Heart right ventricle (tissue), 16 donors: Measurements from ENCODE around the gene CFAP68. TPM values are rescaled to one million over a fixed set of nuclear protein-coding genes. Genes with fewer than 3 reads are reported as not detected.

Source experiments
- ATAC-seq, 8 donors: fragments of 200-7000 bp; cut with Tn5 transposase; one replicate each; pipeline ENCODE4 v1.9.1; 2020; ENCODE audit warnings: mild to moderate bottlenecking in 8 of 8, moderate library complexity in 8 of 8, moderate number of reproducible peaks in 1 of 8
- DNase-seq, 2 donors: peaks; one replicate each; pipeline ENCODE4 v3.0.0-alpha.2; 2020
- H3K27ac ChIP-seq, 10 donors: fragments of 200-600 bp; sonication (generic) in 2 of 10; one replicate each; pipeline versions ENCODE4 v1.5.0 to v1.8.0; 2020 to 2022; ENCODE audit warnings: mild to moderate bottlenecking in 3 of 10
- H3K27me3 ChIP-seq, 7 donors: fragments of 200-600 bp; one replicate each; pipeline ENCODE4 v1.8.0; 2021 to 2022; ENCODE audit warnings: mild to moderate bottlenecking in 2 of 7
- H3K36me3 ChIP-seq, 9 donors: fragments of 200-600 bp; sonication (generic) in 1 of 9; one replicate each; pipeline versions ENCODE4 v1.5.0 to v1.8.0; 2020 to 2022; ENCODE audit warnings: mild to moderate bottlenecking in 2 of 9
- H3K4me1 ChIP-seq, 9 donors: fragments of 200-600 bp; sonication (generic) in 1 of 9; one replicate each; pipeline versions ENCODE4 v1.5.0 to v1.8.0; 2020 to 2022; ENCODE audit warnings: mild to moderate bottlenecking in 4 of 9
- H3K4me3 ChIP-seq, 10 donors: fragments of 200-600 bp; sonication (generic) in 2 of 10; one replicate each; pipeline versions ENCODE4 v1.5.0 to v1.8.0; 2020 to 2022; ENCODE audit warnings: mild to moderate bottlenecking in 7 of 10, moderate library complexity in 2 of 10
- H3K9me3 ChIP-seq, 11 donors: fragments of 200-600 bp in 10 of 11; sonication (generic) in 2 of 11; one replicate each; pipeline versions ENCODE4 v1.5.0 to v1.8.0; 2013 to 2022; ENCODE audit warnings: mild to moderate bottlenecking in 2 of 11, control low read depth in 1 of 11, moderate library complexity in 1 of 11
- CTCF ChIP-seq, 9 donors: fragments of 200-600 bp; sonication (generic) in 2 of 9; IDR thresholded peaks; one replicate each; pipeline versions ENCODE4 v1.5.0 to v1.8.0; 2021 to 2022; ENCODE audit warnings: antibody characterized with exemption in 9 of 9, mild to moderate bottlenecking in 5 of 9, moderate library complexity in 1 of 9
- WGBS, 2 donors: extraction: QIAGEN DNeasy Blood & Tissue Kit; methylation state at CpG; one replicate each; pipeline ENCODE4 v1.1.7; 2013; ENCODE audit warnings: inconsistent platforms in 1 of 2; 5-methylcytosine and 5-hydroxymethylcytosine counted together
- intact Hi-C, 10 donors: fragments of 100-400 bp; cut with DNase I; formaldehyde crosslinking; loops; one replicate each; pipeline versions ENCODE4 v1.11.1 to v1.14.2; 2022
- polyA plus RNA-seq, 2 donors: library from polyadenylated mRNA; stranded (reverse); fragments of 200-250 nt; gene quantifications; one replicate each; pipeline ENCODE4 v1.2.3, GENCODE V29; 2013
- total RNA-seq, 10 donors: library from RNA; stranded (reverse); fragmentation: NEBNext Ultra II Directional in 3 of 10; extraction: Animal tissue kit (Norgen Biotek cat#: 25700) in 3 of 10; gene quantifications; one replicate each; pipeline versions ENCODE4 v1.2.1 to v1.2.4, GENCODE V29; 2021 to 2023
- donor health status: Arrhythmogenic right ventricular cardiomyopathy.
- donor health status: ischemic (EF 13 %, LVEDD 7.1; RV severe dilation, severe dysfunction).
- donor health status: healthy with polysubstance abuse.
- donor health status: DM: no; HTN: yes; CAD: no.
- donor health status: DM: no; HTN: no; CAD: no.
- donor health status: ischemic (EF 25% LVEDD 6.9; RV normal size, moderate dysfunction).
- donor health status: ischemic (EF 25% LVEDD 5.7; RV mildly dilated, moderate dysfunction).
- donor health status: healthy.
- donor health status: DM: yes; HTN: yes; CAD: no.
- donor health status: Ischemic cardiomyopathy.
- donor health status: ischemic (EF 35%, LVEDD 5.7; RV mildly dilated, moderate dysfunction).
- donor health status: nonischemic (EF 11% LVEDD 7.7; RV severe dilation, severe dysfunction).
- donor health status: DM: yes; HTN: yes; CAD: no.
- donor health status: PGD.
- donor health status: ischemic (EF 29% LVEDD 5.4; RV normal size, mild dysfunction).
- donor health status: nonischemic (EF 23%, LVEDD 6.1; RV moderate dilation, normal function).

CFAP68 gene
- total and polyA plus RNA-seq, 12 donors: 14.7 to 38.5 (median 29.6) TPM

GRCh38 chr11:111933872-111934271 is 54.5 kb downstream of the CFAP68 start:
- no peak for TF ChIP-seq CTCF (IDR thresholded peaks at IDR 0.05)
- DNase-seq (no peak), ATAC-seq (no peak)
- peaks cover 2 to 52% (median 34%) of the 10 kb centered on the region in 9 donors for H3K4me1 ChIP-seq
- WGBS, 2 donors: 52 to 67% methylated on average over 1 of the region's 1 CpG
- peak overlapping the region in 1 of 10 donors; percentile 7 for H3K27ac ChIP-seq
- no peaks in the 10 kb centered on the region for H3K9me3 ChIP-seq
- intact Hi-C loops: loop anchor here in 8 of 10 donors (2.0 to 10.0 kb wide), 6 partner anchors 43 to 151 kb away; partner anchors contain the start of genes SDHD (in 2 of the 8) and TIMM8B (in 2 of the 8)
- no peaks in the 10 kb centered on the region for H3K27me3 ChIP-seq
- H3K36me3 ChIP-seq: no peaks in the 10 kb centered on the region
- H3K4me3 ChIP-seq: no peak overlapping the region

DNA sequence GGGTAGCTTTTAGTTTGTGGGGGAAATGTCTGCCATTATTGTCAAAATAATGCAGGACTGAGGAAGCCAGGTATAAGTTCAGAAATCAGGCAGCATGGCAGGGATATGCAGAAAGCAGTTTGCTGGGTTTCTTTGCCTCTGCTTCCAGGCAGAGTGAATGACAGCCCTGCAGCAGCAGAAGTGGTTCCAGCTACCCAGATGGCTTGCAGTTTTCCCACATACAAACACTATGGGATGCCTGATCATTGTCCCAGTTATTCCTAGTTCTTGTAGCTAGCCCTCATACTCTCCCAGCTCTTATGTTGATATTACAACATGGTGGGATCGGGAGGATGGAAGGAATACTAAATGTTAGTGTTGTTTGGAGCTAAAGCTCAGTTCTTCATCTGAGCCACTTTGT is 55.0 kb downstream of the CFAP68 start:
- TF ChIP-seq CTCF (IDR thresholded peaks at IDR 0.05): no peak
- H3K4me1 ChIP-seq: peaks cover 2 to 56% (median 37%) of the 10 kb centered on the region in 9 donors
- no peak overlapping the region for H3K4me3 ChIP-seq
- DNase-seq: no peak
- H3K9me3 ChIP-seq: no peaks in the 10 kb centered on the region
- no peaks in the 10 kb centered on the region for H3K27me3 ChIP-seq
- peak overlapping the region in 1 of 10 donors; percentile 7 for H3K27ac ChIP-seq
- no peaks in the 10 kb centered on the region for H3K36me3 ChIP-seq
- WGBS, 2 donors: 92 to 96% methylated on average over 1 of the region's 1 CpG
- intact Hi-C loops: loop anchor here in 7 of 10 donors (5.0 to 10.0 kb wide), 5 partner anchors 43 to 150 kb away; partner anchors contain the start of genes SDHD (in 2 of the 7) and TIMM8B (in 2 of the 7)
- no peak for ATAC-seq

Other genes starting within 250 kb of the CFAP68 start
- 10 to 100 TPM in 7 of 10 donors, 1 to 10 TPM in 3; 8.4 to 16.8 (median 11.4) TPM for gene PPP2R1B, start 113.2 kb upstream of the CFAP68 start, total RNA-seq
- gene PPP2R1B, start 113.2 kb upstream of the CFAP68 start, polyA plus RNA-seq: 1 to 10 TPM; 5.8 to 5.9 TPM
- 10 to 100 TPM; 12.8 to 26.5 (median 17.8) TPM for gene ALG9, start 8.0 kb upstream of the CFAP68 start, total RNA-seq
- 10 to 100 TPM; 20.0 to 25.8 TPM for gene ALG9, start 8.0 kb upstream of the CFAP68 start, polyA plus RNA-seq
- gene FDXACB1, start 376 bp upstream of the CFAP68 start, total RNA-seq: 1 to 10 TPM; 1.1 to 2.0 (median 1.5) TPM
- 1 to 10 TPM in 1 of 2 donors, under 1 TPM in 1; 0.86 to 1.3 TPM for gene FDXACB1, start 376 bp upstream of the CFAP68 start, polyA plus RNA-seq
- gene CRYAB, start 32.2 kb downstream of the CFAP68 start, total RNA-seq: over 10,000 TPM in 2 of 10 donors, 1,000 to 10,000 TPM in 8; 7,877 to 10,608 (median 8,590) TPM
- gene CRYAB, start 32.2 kb downstream of the CFAP68 start, polyA plus RNA-seq: over 10,000 TPM in 1 of 2 donors, 1,000 to 10,000 TPM in 1; 7,695 to 25,436 TPM
- gene HSPB2, start 33.2 kb downstream of the CFAP68 start, total RNA-seq: 10 to 100 TPM; 18.9 to 65.4 (median 29.1) TPM
- gene HSPB2, start 33.2 kb downstream of the CFAP68 start, polyA plus RNA-seq: 100 to 1,000 TPM in 1 of 2 donors, 10 to 100 TPM in 1; 37.7 to 136 TPM
- gene C11orf52, start 39.4 kb downstream of the CFAP68 start, total RNA-seq: 1 to 10 TPM in 8 of 10 donors, under 1 TPM in 2; 0.48 to 4.1 (median 1.6) TPM
- 1 to 10 TPM; 3.0 to 3.2 TPM for gene C11orf52, start 39.4 kb downstream of the CFAP68 start, polyA plus RNA-seq
- gene DIXDC1, start 57.8 kb downstream of the CFAP68 start, total RNA-seq: 10 to 100 TPM in 9 of 10 donors, 1 to 10 TPM in 1; 5.6 to 36.8 (median 28.6) TPM
- gene DIXDC1, start 57.8 kb downstream of the CFAP68 start, polyA plus RNA-seq: 1 to 10 TPM; 4.7 to 5.6 TPM
- 100 to 1,000 TPM; 128 to 191 (median 171) TPM for gene DLAT, start 145.9 kb downstream of the CFAP68 start, total RNA-seq
- 10 to 100 TPM; 27.4 to 46.4 TPM for gene DLAT, start 145.9 kb downstream of the CFAP68 start, polyA plus RNA-seq
- 1 to 10 TPM; 1.2 to 3.5 (median 1.9) TPM for gene PIH1D2, start 194.5 kb downstream of the CFAP68 start, total RNA-seq
- gene PIH1D2, start 194.5 kb downstream of the CFAP68 start, polyA plus RNA-seq: 1 to 10 TPM; 1.0 to 2.2 TPM
- gene NKAPD1, start 194.8 kb downstream of the CFAP68 start, total RNA-seq: 10 to 100 TPM in 1 of 10 donors, 1 to 10 TPM in 9; 5.8 to 10.5 (median 8.0) TPM
- gene NKAPD1, start 194.8 kb downstream of the CFAP68 start, polyA plus RNA-seq: 1 to 10 TPM; 5.2 to 7.3 TPM
- 100 to 1,000 TPM; 142 to 194 (median 168) TPM for gene TIMM8B, start 207.2 kb downstream of the CFAP68 start, total RNA-seq
- gene TIMM8B, start 207.2 kb downstream of the CFAP68 start, polyA plus RNA-seq: 100 to 1,000 TPM; 147 to 193 TPM
- 100 to 1,000 TPM; 205 to 330 (median 279) TPM for gene SDHD, start 207.3 kb downstream of the CFAP68 start, total RNA-seq
- gene SDHD, start 207.3 kb downstream of the CFAP68 start, polyA plus RNA-seq: 100 to 1,000 TPM; 121 to 187 TPM